Epithelial cell of prostate (primary cell): ENCODE results near the gene CLK4.
A peak's percentile ranks its signal among the peaks of the same experiment; 100 is the strongest.

Source experiments
- DNase-seq: peaks from one replicate; pipeline ENCODE4 v3.0.0-alpha.2; 2011; ENCODE audit warnings: low read depth, low spot score
- H3K27ac ChIP-seq: fragments of 450-650 bp; 2 replicates; pipeline ENCODE4 v1.5.1; 2017; ENCODE audit warnings: mild to moderate bottlenecking

The CLK4 gene

GRCh38 chr5:178626484-178627258, at the start of gene CLK4:
Gene CLK4 (minus strand): TSS chr5:178627050. CDS start chr5:178623416, 3,634 bp downstream.
- no peak for DNase-seq

DNA sequence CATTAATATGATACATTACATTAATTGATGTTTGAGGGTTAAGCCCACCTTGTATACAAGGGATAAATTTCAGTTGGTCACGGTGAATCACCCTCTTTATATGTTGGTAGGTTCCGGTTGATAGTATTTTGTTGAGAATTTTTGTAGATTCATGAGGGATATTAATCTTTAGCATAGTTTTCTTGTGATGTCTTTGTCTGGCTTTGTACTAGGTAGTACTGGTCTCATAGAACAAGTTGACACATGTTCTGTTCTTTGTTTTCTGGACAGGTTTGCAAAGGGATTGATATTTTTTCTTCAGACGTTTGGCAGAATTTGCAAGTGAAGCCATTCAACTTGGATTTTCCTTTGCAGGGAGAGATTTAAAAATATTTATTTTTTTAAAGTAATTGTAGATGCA, 49.1 kb upstream of the CLK4 start:
- H3K27ac ChIP-seq: peak overlapping the region; percentile 40
- no peak for DNase-seq

More at GRCh38 chr5:178626484-178627258, at the start of gene CLK4:
- H3K27ac ChIP-seq: peak within 1 kb of the TSS; percentile 72

DNA sequence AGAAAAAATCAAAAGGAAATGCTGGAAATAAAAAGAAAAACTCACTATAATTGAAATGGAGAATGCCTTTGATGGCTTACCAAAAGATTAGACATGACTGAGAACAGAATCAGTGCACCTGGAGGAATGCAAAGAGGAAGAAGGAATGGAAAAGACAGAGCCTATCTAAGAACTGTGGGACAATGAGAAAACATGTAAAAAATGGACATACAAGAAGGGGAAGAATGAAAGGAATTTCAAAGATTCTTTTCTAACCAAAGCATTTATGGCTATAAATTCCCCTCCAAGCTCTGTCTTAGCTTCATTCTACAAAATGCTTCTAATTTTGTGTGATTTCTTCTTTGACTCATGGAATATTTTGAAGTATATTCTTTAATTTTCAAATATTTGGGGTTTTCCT, 47.5 kb upstream of the CLK4 start:
- no peak for DNase-seq
- H3K27ac ChIP-seq: no peak overlapping the region

DNA sequence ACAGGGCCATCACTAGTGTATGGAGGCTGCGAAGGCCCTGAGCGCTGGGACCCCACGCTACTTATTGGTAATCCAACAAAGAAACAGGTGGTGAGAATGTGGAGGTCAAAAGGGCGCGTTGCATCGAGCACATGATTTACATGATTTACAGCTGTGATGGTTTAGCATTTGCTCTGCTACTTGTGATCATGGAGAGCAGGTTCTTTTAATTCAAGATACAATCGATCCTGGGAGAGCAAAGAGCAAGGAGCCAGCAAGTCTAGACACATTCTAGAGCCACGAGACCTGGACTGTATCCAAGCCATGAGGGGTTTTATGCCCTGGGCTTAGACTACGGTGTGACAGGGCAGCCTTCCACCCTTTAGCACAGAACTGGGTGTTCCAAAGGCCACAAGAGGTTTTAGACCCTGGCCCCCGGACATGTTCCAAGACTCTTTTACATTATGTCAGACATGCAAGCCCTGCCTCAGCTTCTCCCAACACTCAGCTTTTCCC, 47.0 kb upstream of the CLK4 start:
- DNase-seq: no peak
- no peak overlapping the region for H3K27ac ChIP-seq

- no peak overlapping the region for H3K27ac ChIP-seq
- no peak for DNase-seq
Measured at GRCh38 chr5:178672630-178673029, 45.8 kb upstream of the CLK4 start.

DNA sequence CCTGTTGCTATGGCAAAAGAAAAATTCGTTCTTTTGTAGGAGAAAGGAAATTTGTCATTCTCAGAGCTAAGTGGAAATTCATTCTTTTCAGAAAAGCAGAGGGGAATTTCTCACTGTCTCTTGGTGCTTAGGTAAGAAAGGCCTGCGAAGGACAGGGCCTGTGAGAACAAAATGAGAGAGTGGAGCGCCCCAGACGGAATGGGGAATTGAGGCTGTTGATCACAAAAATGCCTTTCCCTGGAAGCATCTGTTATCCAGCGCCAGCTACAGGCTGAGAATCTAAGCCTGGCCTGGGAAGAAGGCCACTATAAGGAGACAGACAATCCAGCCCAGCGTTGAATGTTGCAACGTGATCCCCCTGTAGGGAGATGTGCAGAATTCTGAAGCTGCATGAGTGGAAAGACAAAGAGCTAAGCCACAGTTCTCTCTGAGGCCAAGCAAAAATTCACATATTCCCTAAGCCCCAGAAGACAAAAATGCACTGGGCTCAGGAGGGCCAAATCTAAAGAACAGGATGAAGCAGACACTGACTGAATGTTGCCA, 44.8 kb upstream of the CLK4 start:
- DNase-seq: no peak
- no peak overlapping the region for H3K27ac ChIP-seq

DNA sequence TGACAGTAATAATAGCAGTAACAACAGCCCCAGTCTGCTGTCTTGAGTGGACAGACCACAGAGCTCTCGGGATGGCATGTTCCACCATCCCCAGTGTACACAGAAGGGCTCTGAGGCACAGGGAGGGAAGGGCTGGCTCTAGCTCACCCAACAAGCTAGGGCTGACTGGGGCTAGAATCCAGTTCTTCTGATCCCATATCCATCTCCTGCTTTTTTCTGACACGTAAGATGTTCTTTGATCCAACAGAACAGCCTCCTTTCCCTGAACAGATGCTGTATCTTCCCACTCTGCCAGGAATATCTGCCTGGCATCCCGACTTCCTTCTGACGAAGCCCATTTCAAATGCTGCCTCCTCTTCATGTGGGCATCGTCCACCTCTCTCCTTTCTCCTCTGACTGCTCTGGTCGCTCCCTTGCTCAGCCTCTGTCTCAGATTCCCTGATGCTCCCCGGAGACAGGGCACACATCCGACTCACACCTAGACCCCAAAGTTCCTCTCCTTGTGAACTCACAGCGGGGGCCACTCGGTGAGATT, 43.6 kb upstream of the CLK4 start:
- no peak for DNase-seq
- no peak overlapping the region for H3K27ac ChIP-seq

DNA sequence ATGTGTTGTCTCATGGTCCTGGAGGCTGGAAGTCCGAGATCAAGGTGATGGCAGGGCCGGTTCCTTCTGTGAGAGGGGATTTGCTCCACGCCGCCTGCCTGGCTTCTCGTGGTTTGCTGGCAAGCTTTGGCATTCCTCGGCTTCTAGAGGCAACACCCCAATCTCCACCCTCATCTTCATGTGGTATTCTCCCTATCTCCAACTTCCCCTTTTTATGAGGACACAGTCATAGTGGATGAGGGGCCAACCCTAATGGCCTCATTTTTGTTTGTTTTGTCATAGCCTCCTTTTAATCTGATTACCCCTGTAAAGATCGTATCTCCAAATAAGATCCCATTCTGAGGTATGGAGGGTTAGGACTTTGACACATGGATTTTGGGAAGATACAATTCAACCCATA, 41.7 kb upstream of the CLK4 start:
- H3K27ac ChIP-seq: no peak overlapping the region
- DNase-seq: no peak

DNA sequence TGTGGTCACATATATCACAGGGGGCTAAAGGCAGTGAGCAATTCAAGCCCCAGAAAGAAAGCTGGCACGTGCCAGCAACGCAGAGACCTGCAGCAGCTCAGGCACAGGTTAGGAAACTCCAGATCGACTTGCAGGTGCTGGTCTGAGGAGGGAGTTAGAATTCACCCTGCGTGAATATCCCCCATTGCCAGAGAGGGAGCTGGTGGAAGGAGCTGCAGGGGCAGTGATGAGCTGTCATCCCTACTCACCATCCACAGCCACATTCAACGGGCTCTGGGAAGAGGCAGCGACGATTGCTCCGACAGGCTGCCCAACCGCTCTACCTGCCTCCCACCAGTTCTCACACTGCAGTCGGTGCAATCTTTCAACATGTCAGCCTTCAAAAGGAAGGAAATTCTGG, 40.8 kb upstream of the CLK4 start:
- no peak overlapping the region for H3K27ac ChIP-seq
- no peak for DNase-seq

GRCh38 chr5:178667101-178667500, 40.3 kb upstream of the CLK4 start:
- no peak for DNase-seq
- no peak overlapping the region for H3K27ac ChIP-seq

DNA sequence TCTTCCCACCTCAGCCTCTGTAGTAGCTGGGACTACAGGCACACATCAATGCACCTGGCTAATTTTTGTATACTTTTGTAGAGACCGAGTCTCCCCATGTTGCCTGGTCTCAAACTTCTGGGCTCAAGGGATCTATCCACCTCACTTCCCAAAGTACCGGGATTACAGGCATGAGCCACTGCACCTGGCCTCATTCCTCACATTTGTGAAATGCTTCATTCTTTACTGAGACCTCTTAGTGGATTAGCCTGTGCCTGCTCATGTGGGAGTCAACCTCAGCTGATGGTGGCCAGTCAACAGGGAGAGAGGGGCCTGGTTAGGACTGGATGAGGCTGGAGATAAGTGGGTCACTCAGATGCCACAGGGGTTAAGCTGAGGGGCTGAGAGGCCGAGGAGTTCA, 37.3 kb upstream of the CLK4 start:
- DNase-seq: no peak
- H3K27ac ChIP-seq: no peak overlapping the region

DNA sequence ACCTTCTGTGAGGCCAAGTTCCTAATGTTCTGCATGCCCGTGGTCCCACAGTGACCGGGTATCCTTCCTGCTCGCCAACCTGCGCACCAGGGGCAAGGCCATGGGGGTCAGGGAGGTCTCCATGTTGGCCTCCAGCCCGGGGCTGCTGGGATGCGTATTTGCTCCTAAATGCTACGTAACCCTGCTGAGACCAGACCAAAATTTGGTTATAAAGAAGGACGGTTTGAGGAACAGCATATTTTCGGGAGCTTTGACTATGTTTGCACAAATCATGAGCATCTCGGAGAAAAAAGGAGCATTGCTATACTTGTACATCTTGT, 35.7 kb upstream of the CLK4 start:
- no peak for DNase-seq
- H3K27ac ChIP-seq: no peak overlapping the region

- DNase-seq: no peak
- H3K27ac ChIP-seq: no peak overlapping the region
Measured at GRCh38 chr5:178661836-178662540, 35.1 kb upstream of the CLK4 start.

DNA sequence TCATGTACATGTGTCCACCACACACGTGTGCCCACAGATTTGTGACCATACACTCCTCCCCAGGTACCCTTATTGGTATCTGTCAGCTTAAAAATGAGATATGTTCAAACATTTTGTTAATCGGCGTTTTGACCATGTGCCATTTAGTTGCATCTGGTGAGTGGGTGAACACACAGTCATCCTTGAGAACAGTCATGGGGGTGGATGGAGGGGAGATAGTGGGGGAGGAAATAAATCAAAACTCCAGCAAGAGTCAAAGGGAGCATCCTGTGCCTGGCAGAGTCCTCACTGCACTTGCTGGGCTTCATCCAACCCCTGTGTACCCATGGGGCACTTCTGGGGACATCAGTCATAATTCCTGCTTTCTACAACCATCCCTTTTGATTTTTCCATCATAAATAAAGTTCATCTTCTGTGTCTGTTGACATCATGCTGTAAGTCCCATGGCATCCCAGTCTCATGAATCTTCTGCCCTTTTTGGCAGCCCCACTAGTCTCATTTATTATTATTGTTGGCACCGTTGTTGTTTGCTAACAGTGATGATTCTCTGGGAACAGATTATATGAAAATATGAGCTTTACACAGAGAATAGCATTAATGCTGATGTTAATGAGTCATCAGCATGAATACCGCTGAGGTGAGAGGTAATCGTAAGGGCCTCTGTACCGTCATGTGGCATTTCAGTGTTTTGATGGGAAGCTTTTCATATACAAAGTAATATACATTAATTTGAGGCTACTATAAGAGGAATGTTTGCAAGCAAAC, 24.4 kb upstream of the CLK4 start:
- H3K27ac ChIP-seq: no peak overlapping the region
- DNase-seq: no peak

- DNase-seq: no peak
- H3K27ac ChIP-seq: no peak overlapping the region
Measured at GRCh38 chr5:178650214-178650613, 23.4 kb upstream of the CLK4 start.

DNA sequence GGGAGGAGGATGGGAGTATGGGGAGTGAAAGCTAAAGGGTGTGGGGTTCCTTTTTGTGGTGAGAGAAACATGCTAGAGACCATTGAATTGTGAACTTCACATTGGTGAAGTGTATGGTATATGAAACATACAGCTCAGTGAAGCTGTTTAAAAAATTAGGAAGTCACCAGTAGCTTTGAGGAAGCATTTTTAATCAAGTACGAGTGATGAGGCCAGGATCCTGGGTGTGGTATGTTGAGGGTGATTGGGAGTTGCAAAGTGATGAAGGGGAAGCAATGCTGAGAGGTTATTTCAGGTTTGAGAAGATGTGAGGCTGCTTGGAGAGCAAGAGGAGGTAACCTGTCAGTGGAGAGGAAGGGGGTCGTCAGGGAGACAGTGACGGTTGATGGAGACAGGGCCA, 22.7 kb upstream of the CLK4 start:
- DNase-seq: no peak

DNA sequence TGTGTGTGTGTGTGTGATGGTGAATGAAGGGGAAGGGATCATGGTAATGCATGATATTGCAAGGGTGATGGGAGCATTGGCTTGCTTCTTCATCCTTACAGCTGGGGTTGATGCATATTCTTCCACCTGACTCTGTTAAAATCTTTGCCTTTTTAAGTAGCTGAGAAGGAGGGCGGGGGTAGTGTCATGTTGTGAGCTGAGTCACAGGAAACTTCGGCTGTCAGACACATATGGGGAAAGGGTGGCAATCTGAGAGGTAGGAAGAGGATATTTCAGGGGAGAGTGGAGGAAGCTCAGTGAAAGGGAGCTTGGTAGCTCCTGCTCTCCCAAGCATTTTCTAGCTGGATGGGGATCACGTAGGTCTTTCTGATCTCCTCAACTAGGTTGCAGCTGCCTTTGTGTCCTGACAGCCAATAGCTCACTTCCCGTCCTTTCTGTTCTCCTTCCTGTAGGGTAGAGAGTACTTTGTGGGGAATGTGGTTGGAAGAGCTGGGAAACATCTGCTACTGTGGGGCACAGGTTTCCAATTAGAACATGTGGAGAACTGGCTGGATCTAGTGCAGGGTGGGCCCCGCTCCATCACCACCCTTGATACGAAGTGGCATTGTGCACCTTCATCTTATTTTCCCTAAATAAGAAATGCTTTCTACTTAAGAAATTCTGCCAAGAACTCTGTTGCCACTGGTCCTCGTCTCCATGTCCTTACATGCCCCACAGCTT, 18.1 kb upstream of the CLK4 start:
- no peak overlapping the region for H3K27ac ChIP-seq
- DNase-seq: no peak

More for the DNA sequence above, 22.7 kb upstream of the CLK4 start:
- H3K27ac ChIP-seq: no peak overlapping the region

- DNase-seq: no peak
- peak overlapping the region; percentile 38 for H3K27ac ChIP-seq
Measured at GRCh38 chr5:178642351-178642909, 15.6 kb upstream of the CLK4 start.

- no peak for DNase-seq
- H3K27ac ChIP-seq: peak overlapping the region; percentile 38
Measured at GRCh38 chr5:178641711-178642110, 14.9 kb upstream of the CLK4 start.
